Measurements from ENCODE around the gene ILF2.

Gene ILF2

GRCh38 chr1:153626477-153626903 lies 44.3 kb downstream of the ILF2 start:
- TF ChIP-seq POLR2AphosphoS5 (IDR thresholded peaks at IDR 0.05; ENCODE audit: low read depth, low read length) (no peak; the same call in 1 of the 2 replicates), FOXP2 (optimal IDR thresholded peaks at IDR 0.05; ENCODE audit: borderline replicate concordance, extremely low read depth, extremely low read length, insufficient read depth) (no peak)

GRCh38 chr1:153624965-153625611 lies 45.7 kb downstream of the ILF2 start:
- TF ChIP-seq FOXP2 (optimal IDR thresholded peaks at IDR 0.05; ENCODE audit: borderline replicate concordance, extremely low read depth, extremely low read length, insufficient read depth) (no peak), SIN3A (IDR thresholded peaks at IDR 0.05; ENCODE audit: borderline replicate concordance, insufficient read depth, low read length) (no peak), TAF1 (IDR thresholded peaks at IDR 0.05; ENCODE audit: borderline replicate concordance, insufficient read depth, low read length) (no peak), POLR2AphosphoS5 (IDR thresholded peaks at IDR 0.05; ENCODE audit: low read depth, low read length) (no peak), REST (IDR thresholded peaks at IDR 0.05; ENCODE audit: insufficient read depth in 1 of 2, low read depth in 2 of 2, low read length in 2 of 2) (no peak)

GRCh38 chr1:153623101-153623500 lies 47.7 kb downstream of the ILF2 start:
- TF ChIP-seq REST (IDR thresholded peaks at IDR 0.05; ENCODE audit: insufficient read depth in 1 of 2, low read depth in 2 of 2, low read length in 2 of 2) (no peak), TAF1 (IDR thresholded peaks at IDR 0.05; ENCODE audit: borderline replicate concordance, insufficient read depth, low read length) (no peak), FOXP2 (optimal IDR thresholded peaks at IDR 0.05; ENCODE audit: borderline replicate concordance, extremely low read depth, extremely low read length, insufficient read depth) (no peak), SIN3A (IDR thresholded peaks at IDR 0.05; ENCODE audit: borderline replicate concordance, insufficient read depth, low read length) (no peak), POLR2AphosphoS5 (IDR thresholded peaks at IDR 0.05; ENCODE audit: low read depth, low read length) (no peak)

- no peak for TF ChIP-seq REST (IDR thresholded peaks at IDR 0.05; ENCODE audit: insufficient read depth in 1 of 2, low read depth in 2 of 2, low read length in 2 of 2)
- no peak for TF ChIP-seq POLR2AphosphoS5 (IDR thresholded peaks at IDR 0.05; ENCODE audit: low read depth, low read length)
- no peak for TF ChIP-seq SIN3A (IDR thresholded peaks at IDR 0.05; ENCODE audit: borderline replicate concordance, insufficient read depth, low read length)
- TF ChIP-seq TAF1 (IDR thresholded peaks at IDR 0.05; ENCODE audit: borderline replicate concordance, insufficient read depth, low read length) = no peak
- no peak for TF ChIP-seq FOXP2 (optimal IDR thresholded peaks at IDR 0.05; ENCODE audit: borderline replicate concordance, extremely low read depth, extremely low read length, insufficient read depth)
These were observed 51.6 kb downstream of the ILF2 start for GRCh38 chr1:153619171-153619570.

- TF ChIP-seq FOXP2 (optimal IDR thresholded peaks at IDR 0.05; ENCODE audit: borderline replicate concordance, extremely low read depth, extremely low read length, insufficient read depth) = no peak
- no peak for TF ChIP-seq REST (IDR thresholded peaks at IDR 0.05; ENCODE audit: insufficient read depth in 1 of 2, low read depth in 2 of 2, low read length in 2 of 2)
- TF ChIP-seq POLR2AphosphoS5 (IDR thresholded peaks at IDR 0.05; ENCODE audit: low read depth, low read length) = peak; percentile 24; the same call in 1 of the 2 replicates
- no peak; the same call in 1 of the 2 replicates for TF ChIP-seq SIN3A (IDR thresholded peaks at IDR 0.05; ENCODE audit: borderline replicate concordance, insufficient read depth, low read length)
These were observed 53.1 kb downstream of the ILF2 start for GRCh38 chr1:153617663-153618062.
